Measurements from ENCODE around the gene POU2F3.

DNA sequence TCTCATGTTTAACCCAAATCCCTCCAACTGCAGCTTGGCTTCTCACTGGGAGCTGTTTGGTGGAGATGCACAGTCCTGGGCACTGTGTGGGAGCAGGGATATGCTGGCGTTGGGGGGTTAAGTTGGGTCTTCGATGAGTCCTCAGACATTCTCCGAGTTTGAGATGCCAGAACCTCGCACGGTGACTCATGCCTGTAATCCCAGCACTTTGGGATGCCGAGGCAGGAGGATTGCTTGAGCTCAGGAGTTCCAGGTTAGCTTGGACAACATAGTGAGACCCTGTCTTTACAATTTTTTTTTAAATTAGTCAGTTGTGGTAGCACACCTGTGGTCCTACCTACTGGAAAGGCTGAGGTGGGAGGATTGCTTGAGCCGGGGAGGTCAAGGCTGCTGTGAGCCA lies 20.7 kb downstream of the POU2F3 start:
- TF ChIP-seq, protein P1, sequence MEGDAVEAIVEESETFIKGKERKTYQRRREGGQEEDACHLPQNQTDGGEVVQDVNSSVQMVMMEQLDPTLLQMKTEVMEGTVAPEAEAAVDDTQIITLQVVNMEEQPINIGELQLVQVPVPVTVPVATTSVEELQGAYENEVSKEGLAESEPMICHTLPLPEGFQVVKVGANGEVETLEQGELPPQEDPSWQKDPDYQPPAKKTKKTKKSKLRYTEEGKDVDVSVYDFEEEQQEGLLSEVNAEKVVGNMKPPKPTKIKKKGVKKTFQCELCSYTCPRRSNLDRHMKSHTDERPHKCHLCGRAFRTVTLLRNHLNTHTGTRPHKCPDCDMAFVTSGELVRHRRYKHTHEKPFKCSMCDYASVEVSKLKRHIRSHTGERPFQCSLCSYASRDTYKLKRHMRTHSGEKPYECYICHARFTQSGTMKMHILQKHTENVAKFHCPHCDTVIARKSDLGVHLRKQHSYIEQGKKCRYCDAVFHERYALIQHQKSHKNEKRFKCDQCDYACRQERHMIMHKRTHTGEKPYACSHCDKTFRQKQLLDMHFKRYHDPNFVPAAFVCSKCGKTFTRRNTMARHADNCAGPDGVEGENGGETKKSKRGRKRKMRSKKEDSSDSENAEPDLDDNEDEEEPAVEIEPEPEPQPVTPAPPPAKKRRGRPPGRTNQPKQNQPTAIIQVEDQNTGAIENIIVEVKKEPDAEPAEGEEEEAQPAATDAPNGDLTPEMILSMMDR (IDR thresholded peaks at IDR 0.05; ENCODE audit: poor library complexity) = no peak
- TF ChIP-seq EZH2 (IDR thresholded peaks at IDR 0.05; ENCODE audit: borderline replicate concordance) = no peak
